Transverse colon (tissue), 4 donors: ENCODE measurements around the gene SPDYC. TPM values are rescaled to one million over a fixed set of nuclear protein-coding genes. Genes with fewer than 3 reads are reported as not detected.
A peak's percentile ranks its signal among the peaks of the same experiment; 100 is the strongest.

Experiments
- DNase-seq: peaks from one replicate; pipeline ENCODE4 v3.0.0-alpha.2; 2019
- H3K27ac ChIP-seq, 4 donors: fragments of 200-600 bp; sonication (generic); 2 replicates each; pipeline ENCODE4 v1.5.1; 2016 to 2018; ENCODE audit warnings: inconsistent platforms in 4 of 4
- H3K27me3 ChIP-seq: fragments of 200-600 bp; sonication (generic); 2 replicates; pipeline ENCODE4 v1.5.1; 2017; ENCODE audit warnings: inconsistent platforms
- H3K36me3 ChIP-seq, 4 donors: fragments of 200-600 bp; sonication (generic); 2 replicates each; pipeline ENCODE4 v1.5.1; 2017 to 2019; ENCODE audit warnings: inconsistent platforms in 4 of 4
- H3K4me1 ChIP-seq, 4 donors: fragments of 200-600 bp; sonication (generic); 2 replicates each; pipeline ENCODE4 v1.5.1; 2017 to 2020; ENCODE audit warnings: inconsistent platforms in 4 of 4
- H3K4me3 ChIP-seq, 4 donors: fragments of 200-600 bp; sonication (generic); 1 replicate in 1 of 4; 2 replicates in 3 of 4; pipeline versions ENCODE4 v1.5.1 to v1.6.1; 2017 to 2019; ENCODE audit warnings: inconsistent platforms in 4 of 4
- H3K9me3 ChIP-seq, 2 donors: fragments of 200-600 bp; sonication (generic); 2 replicates each; pipeline ENCODE4 v1.5.1; 2017 to 2019; ENCODE audit warnings: inconsistent platforms in 2 of 2
- CTCF ChIP-seq, 5 experiments: fragments of 200-600 bp in 3 of 5; fragments of 450-650 bp in 2 of 5; sonication (generic) in 3 of 5; IDR thresholded peaks; 1 replicate in 2 of 5; 2 replicates in 3 of 5; pipeline ENCODE4 v1.5.1; 2016 to 2017; ENCODE audit warnings: antibody characterized with exemption in 5 of 5, inconsistent platforms in 3 of 5, mild to moderate bottlenecking in 2 of 5, moderate library complexity in 1 of 5
- EP300 ChIP-seq: sonication (generic); formaldehyde crosslinking; IDR thresholded peaks from one replicate; pipeline ENCODE4 v1.6.1; 2017; ENCODE audit warnings: antibody characterized with exemption, low read depth
- POLR2A ChIP-seq: fragments of 450-650 bp; IDR thresholded peaks from one replicate; pipeline ENCODE4 v1.6.1; 2016; ENCODE audit warnings: antibody characterized with exemption, mild to moderate bottlenecking, moderate library complexity
- POLR2AphosphoS5 ChIP-seq, 3 donors: sonication (generic); formaldehyde crosslinking; IDR thresholded peaks; one replicate each; pipeline ENCODE4 v1.6.1; 2016; ENCODE audit warnings: antibody characterized with exemption in 3 of 3
- WGBS, 2 donors: methylation state at CpG; one replicate each; pipeline ENCODE4 v1.1.5; 2018; ENCODE audit warnings: low coverage in 1 of 2; 5-methylcytosine and 5-hydroxymethylcytosine counted together
- in situ Hi-C, 4 donors: fragments of 200-750 bp; cut with MboI; loops; one replicate each; pipeline versions ENCODE4 v1.15.0 to v1.15.1; 2017; ENCODE audit warnings: low sequenced_read_pairs in 3 of 4, low pct_ligation_motif_present in 1 of 4, low pct_unique_long_range_greater_than_20kb in 1 of 4
- intact Hi-C: fragments of 100-400 bp; cut with DNase I; formaldehyde crosslinking; loops from one replicate; pipeline ENCODE4 v1.15.1; 2023; ENCODE audit warnings: low total_unique reads
- total RNA-seq, 4 donors: library from RNA; depleted of rRNA; stranded (reverse); fragments of >200 nt; gene quantifications; one replicate each; pipeline ENCODE4 v1.1.0, GENCODE V29; 2016

The SPDYC gene
- total RNA-seq, 4 donors from 2014 or later = not detected

- intact Hi-C loops (no loop called here), in situ Hi-C loops (no loop called here)
- Histone ChIP-seq H3K27me3 (no peaks in the 10 kb centered on the region), H3K36me3 (no peaks in the 10 kb centered on the region), H3K4me1 (peaks cover 8 to 13% (median 10%) of the 10 kb centered on the region in 4 donors), H3K9me3 (no peaks in the 10 kb centered on the region), H3K27ac (peak overlapping the region; percentile 63 to 78 (median 70)), H3K4me3 (no peak overlapping the region)
- TF ChIP-seq POLR2A (no peak), EP300 (no peak)
- no peak for DNase-seq
- WGBS, 2 donors = 74 to 76% methylated on average over 3 of the region's 3 CpGs
These were observed 18.6 kb upstream of the SPDYC start for GRCh38 chr11:65151331-65151899.

- DNase-seq = no peak
- Histone ChIP-seq H3K27me3 (no peaks in the 10 kb centered on the region), H3K9me3 (no peaks in the 10 kb centered on the region), H3K36me3 (no peaks in the 10 kb centered on the region), H3K4me3 (no peak overlapping the region), H3K4me1 (peaks cover 8 to 12% (median 10%) of the 10 kb centered on the region in 4 donors), H3K27ac (peak overlapping the region in 2 of 4 donors; percentile 63 to 78)
- 66 to 73% methylated on average over 2 of the region's 2 CpGs for WGBS, 2 donors
- intact Hi-C loops = no loop called here
- TF ChIP-seq POLR2A (no peak), CTCF (IDR thresholded peaks at IDR 0.05) (no peak), EP300 (no peak), POLR2AphosphoS5 (IDR thresholded peaks at IDR 0.05) (no peak)
- in situ Hi-C loops = no loop called here
These were observed 17.9 kb upstream of the SPDYC start for GRCh38 chr11:65152122-65152521.

GRCh38 chr11:65156256-65156655 is 13.8 kb upstream of the SPDYC start:
- peaks cover 0 to under 1% (median 0%) of the 10 kb centered on the region in 4 donors for H3K4me1 ChIP-seq
- WGBS, 2 donors = 92 to 96% methylated on average over 3 of the region's 3 CpGs
- in situ Hi-C loops (no loop called here), intact Hi-C loops (no loop called here)
- TF ChIP-seq EP300 = no peak
- TF ChIP-seq POLR2AphosphoS5 (IDR thresholded peaks at IDR 0.05) = no peak
- TF ChIP-seq CTCF (IDR thresholded peaks at IDR 0.05) = no peak
- no peak for TF ChIP-seq POLR2A
- no peak for DNase-seq
- no peaks in the 10 kb centered on the region for H3K9me3 ChIP-seq
- no peak overlapping the region for H3K27ac ChIP-seq
- H3K36me3 ChIP-seq = no peaks in the 10 kb centered on the region
- no peaks in the 10 kb centered on the region for H3K27me3 ChIP-seq
- no peak overlapping the region for H3K4me3 ChIP-seq

- Histone ChIP-seq H3K36me3 (no peaks in the 10 kb centered on the region), H3K4me1 (no peaks in the 10 kb centered on the region), H3K27ac (no peak overlapping the region), H3K27me3 (no peaks in the 10 kb centered on the region), H3K4me3 (no peak overlapping the region), H3K9me3 (no peaks in the 10 kb centered on the region)
- TF ChIP-seq CTCF (IDR thresholded peaks at IDR 0.05) = no peak
- TF ChIP-seq POLR2A = no peak
- TF ChIP-seq EP300 = no peak
- TF ChIP-seq POLR2AphosphoS5 (IDR thresholded peaks at IDR 0.05) = no peak
- DNase-seq = no peak
- in situ Hi-C loops = no loop called here
- intact Hi-C loops = no loop called here
- WGBS, 2 donors = 71 to 89% methylated on average over 2 to 3 of the region's 3 CpGs
These were observed 13.1 kb upstream of the SPDYC start for GRCh38 chr11:65156926-65157325.

- no peak for DNase-seq
- Histone ChIP-seq H3K27ac (no peak overlapping the region), H3K36me3 (no peaks in the 10 kb centered on the region), H3K9me3 (no peaks in the 10 kb centered on the region), H3K4me3 (no peak overlapping the region), H3K4me1 (no peaks in the 10 kb centered on the region), H3K27me3 (no peaks in the 10 kb centered on the region)
- WGBS, 2 donors = 79 to 100% methylated on average over 1 to 3 of the region's 3 CpGs
- in situ Hi-C loops = no loop called here
- TF ChIP-seq POLR2A = no peak
- no peak for TF ChIP-seq POLR2AphosphoS5 (IDR thresholded peaks at IDR 0.05)
- TF ChIP-seq EP300 = no peak
- no peak for TF ChIP-seq CTCF (IDR thresholded peaks at IDR 0.05)
- intact Hi-C loops = no loop called here
These were observed 12.7 kb upstream of the SPDYC start for GRCh38 chr11:65157336-65157735.
